Neural progenitor cell (in vitro differentiated cells): ENCODE results near the gene ENO2. TPM values are rescaled to one million over a fixed set of nuclear protein-coding genes. Genes with fewer than 3 reads are reported as not detected.
A peak's percentile ranks its signal among the peaks of the same experiment; 100 is the strongest.

Source experiments
- DNase-seq: peaks from one replicate; pipeline ENCODE4 v3.0.0-alpha.2; 2016; ENCODE audit warnings: low spot score
- H2AFZ ChIP-seq: fragments of 200-600 bp; sonication (generic); replicated peaks from 2 replicates; pipeline ENCODE4 v1.6.1; 2016; ENCODE audit warnings: antibody characterized with exemption
- H3F3A ChIP-seq: fragments of 200-600 bp; sonication (generic); 2 replicates; pipeline ENCODE4 v1.6.1; 2016; ENCODE audit warnings: antibody characterized with exemption, low read depth
- H3K27ac ChIP-seq: fragments of 200-600 bp; sonication (generic); 2 replicates; pipeline ENCODE4 v1.5.1; 2016; ENCODE audit warnings: mild to moderate bottlenecking
- H3K27me3 ChIP-seq: fragments of 200-600 bp; sonication (generic); 2 replicates; pipeline ENCODE4 v1.6.1; 2016; ENCODE audit warnings: mild to moderate bottlenecking, moderate library complexity
- H3K36me3 ChIP-seq: fragments of 200-600 bp; sonication (generic); 2 replicates; pipeline ENCODE4 v1.5.1; 2016
- H3K4me1 ChIP-seq: fragments of 200-600 bp; sonication (generic); 2 replicates; pipeline ENCODE4 v1.6.1; 2016; ENCODE audit warnings: mixed run types
- H3K4me2 ChIP-seq: fragments of 200-600 bp; sonication (generic); 2 replicates; pipeline ENCODE4 v1.6.1; 2016
- H3K4me3 ChIP-seq: fragments of 200-600 bp; sonication (generic); 2 replicates; pipeline ENCODE4 v1.5.1; 2016
- H3K79me2 ChIP-seq: fragments of 200-600 bp; sonication (generic); 2 replicates; pipeline ENCODE4 v1.6.1; 2016; ENCODE audit warnings: low read depth
- H3K9ac ChIP-seq: fragments of 200-600 bp; sonication (generic); 2 replicates; pipeline ENCODE4 v1.6.1; 2016
- H3K9me3 ChIP-seq: fragments of 200-600 bp; sonication (generic); 2 replicates; pipeline ENCODE4 v1.5.1; 2016; ENCODE audit warnings: low read depth
- H4K20me1 ChIP-seq: fragments of 200-600 bp; sonication (generic); 2 replicates; pipeline ENCODE4 v1.6.1; 2016; ENCODE audit warnings: low read depth
- H3K27ac Mint-ChIP-seq: 3 replicates; pipeline ENCODE4 v1.8.0; 2021; ENCODE audit warnings: mixed read lengths
- H3K27me3 Mint-ChIP-seq: 2 replicates; pipeline ENCODE4 v1.8.0; 2022; ENCODE audit warnings: low read depth, mild to moderate bottlenecking, inconsistent platforms, moderate library complexity, mixed read lengths; ENCODE audit not compliant: insufficient read depth
- H3K36me3 Mint-ChIP-seq: 3 replicates; pipeline ENCODE4 v1.8.0; 2021; ENCODE audit warnings: mixed read lengths
- H3K4me1 Mint-ChIP-seq: 3 replicates; pipeline ENCODE4 v1.8.0; 2021; ENCODE audit warnings: mixed read lengths
- H3K4me3 Mint-ChIP-seq: 3 replicates; pipeline ENCODE4 v1.8.0; 2021; ENCODE audit warnings: mild to moderate bottlenecking, moderate library complexity, mixed read lengths
- H3K9me3 Mint-ChIP-seq: 3 replicates; pipeline ENCODE4 v1.8.0; 2020; ENCODE audit warnings: mixed read lengths
- CTCF ChIP-seq: fragments of 200-600 bp; sonication (generic); IDR thresholded peaks from 2 replicates; pipeline ENCODE4 v1.5.1; 2017; ENCODE audit warnings: antibody characterized with exemption, mild to moderate bottlenecking
- EZH2 ChIP-seq: fragments of 200-600 bp; sonication (generic); IDR thresholded peaks from 2 replicates; pipeline ENCODE4 v1.6.1; 2017; ENCODE audit warnings: antibody characterized with exemption, mild to moderate bottlenecking, moderate library complexity
- EZH2phosphoT487 ChIP-seq: fragments of 200-600 bp; sonication (generic); IDR thresholded peaks from 2 replicates; pipeline ENCODE4 v1.6.1; 2017; ENCODE audit warnings: antibody characterized with exemption
- total RNA-seq: library from RNA; depleted of rRNA; stranded (reverse); fragments of >200 nt; gene quantifications from 2 replicates; pipeline ENCODE4 v1.2.3, GENCODE V29; 2015; ENCODE audit warnings: low replicate concordance

The ENO2 gene
- total RNA-seq, 1 donor from 2014 or later = 82.2 TPM

GRCh38 chr12:6943722-6944380 is 29.5 kb downstream of the ENO2 start, which contains the start of the genes C12orf57 and RNU7-1:
TSS of gene C12orf57 (plus strand) at chr12:6944022. CDS start at chr12:6944122, 100 bp downstream.
TSS of gene RNU7-1 (plus strand) at chr12:6943816.
- Histone ChIP-seq H3K27me3 (no peaks in the 10 kb centered on the region), H3K9ac (peak within 1 kb of the TSS; percentile 64), H3K9me3 (no peaks in the 10 kb centered on the region), H3F3A (peaks cover 68% of the 10 kb centered on the region), H3K4me2 (peak within 1 kb of the TSS; percentile 77), H3K27ac (peak within 1 kb of the TSS; percentile 100), H2AFZ (no peak within 1 kb of the TSS), H4K20me1 (peaks cover 11% of the 10 kb centered on the region), H3K79me2 (peaks cover 22% of the 10 kb centered on the region), H3K36me3 (no peaks in the 10 kb centered on the region), H3K4me1 (peaks cover 20% of the 10 kb centered on the region), H3K4me3 (peak within 1 kb of the TSS; percentile 56)
- H3K27me3 Mint-ChIP-seq = peaks cover 28% of the 10 kb centered on the region
- H3K27ac Mint-ChIP-seq = peak within 1 kb of the TSS; percentile 99
- H3K9me3 Mint-ChIP-seq = no peaks in the 10 kb centered on the region
- peaks cover 47% of the 10 kb centered on the region for H3K4me1 Mint-ChIP-seq
- DNase-seq = peak; percentile 90
- H3K36me3 Mint-ChIP-seq = peaks cover 23% of the 10 kb centered on the region
- peak within 1 kb of the TSS; percentile 96 for H3K4me3 Mint-ChIP-seq
- TF ChIP-seq EZH2phosphoT487 (no peak), EZH2 (no peak)

- H3K27me3 Mint-ChIP-seq = peaks cover 23% of the 10 kb centered on the region
- peak overlapping the region; percentile 56 for H3K4me3 ChIP-seq
- peaks cover 20% of the 10 kb centered on the region for H3K4me1 ChIP-seq
- H3K27me3 ChIP-seq = no peaks in the 10 kb centered on the region
- peaks cover 66% of the 10 kb centered on the region for H3F3A ChIP-seq
- DNase-seq = peak; percentile 96
- H3K9ac ChIP-seq = no peak overlapping the region
- H3K27ac ChIP-seq = peak overlapping the region; percentile 100
- no peak overlapping the region for H2AFZ ChIP-seq
- H4K20me1 ChIP-seq = peaks cover 11% of the 10 kb centered on the region
- H3K36me3 ChIP-seq = no peaks in the 10 kb centered on the region
- peaks cover 14% of the 10 kb centered on the region for H3K79me2 ChIP-seq
- H3K4me1 Mint-ChIP-seq = peaks cover 43% of the 10 kb centered on the region
- peaks cover 19% of the 10 kb centered on the region for H3K36me3 Mint-ChIP-seq
- peak overlapping the region; percentile 96 for H3K4me3 Mint-ChIP-seq
- no peaks in the 10 kb centered on the region for H3K9me3 ChIP-seq
- peak overlapping the region; percentile 77 for H3K4me2 ChIP-seq
- H3K9me3 Mint-ChIP-seq = no peaks in the 10 kb centered on the region
- H3K27ac Mint-ChIP-seq = peak overlapping the region; percentile 99
- TF ChIP-seq EZH2phosphoT487 (no peak), CTCF (peak; percentile 73)
Observed at GRCh38 chr12:6944381-6945186, 30.2 kb downstream of the ENO2 start.

DNA sequence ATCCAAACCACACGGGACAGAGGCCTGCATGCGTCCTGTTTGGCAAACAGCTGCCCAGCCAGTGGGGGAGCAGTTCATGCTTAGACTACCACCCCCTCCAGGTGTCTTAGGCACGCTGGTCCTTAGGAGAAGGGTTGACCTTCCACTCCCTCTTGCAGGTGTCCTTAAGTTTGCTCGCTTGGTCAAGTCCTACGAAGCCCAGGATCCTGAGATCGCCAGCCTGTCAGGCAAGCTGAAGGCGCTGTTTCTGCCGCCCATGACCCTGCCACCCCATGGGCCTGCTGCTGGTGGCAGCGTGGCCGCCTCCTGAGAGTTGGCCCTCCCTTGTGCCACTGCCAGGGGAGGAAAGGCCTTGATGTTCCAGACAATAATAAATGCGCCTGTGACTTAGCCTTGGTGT is 31.2 kb downstream of the ENO2 start:
- Mint-ChIP-seq H3K27ac (no peak overlapping the region), H3K4me1 (peaks cover 45% of the 10 kb centered on the region), H3K4me3 (peak overlapping the region; percentile 96), H3K36me3 (peaks cover 13% of the 10 kb centered on the region), H3K27me3 (peaks cover 18% of the 10 kb centered on the region), H3K9me3 (no peaks in the 10 kb centered on the region)
- Histone ChIP-seq H3K79me2 (peaks cover 10% of the 10 kb centered on the region), H2AFZ (no peak overlapping the region), H3K9ac (no peak overlapping the region), H3K27ac (no peak overlapping the region), H3K9me3 (no peaks in the 10 kb centered on the region), H3K27me3 (no peaks in the 10 kb centered on the region), H3K4me2 (peak overlapping the region; percentile 72), H3K4me3 (no peak overlapping the region), H3F3A (peaks cover 57% of the 10 kb centered on the region), H4K20me1 (peaks cover 11% of the 10 kb centered on the region), H3K36me3 (no peaks in the 10 kb centered on the region), H3K4me1 (peaks cover 20% of the 10 kb centered on the region)
- DNase-seq = no peak
- TF ChIP-seq EZH2phosphoT487 (no peak), EZH2 (no peak), CTCF (no peak)
